T-cell (primary cell): ENCODE data around the gene CENPO. TPM values are rescaled to one million over a fixed set of nuclear protein-coding genes. Genes with fewer than 3 reads are reported as not detected.
A peak's percentile ranks its signal among the peaks of the same experiment; 100 is the strongest.

ENCODE experiments used
- ATAC-seq, 4 experiments: fragments of 200-7000 bp in 3 of 4; fragments of 150-1000 bp in 1 of 4; cut with Tn5 transposase; replicated peaks in 1 of 4; 1 replicate in 3 of 4; 2 replicates in 1 of 4; pipeline ENCODE4 v1.10.0; 2021; ENCODE audit warnings: moderate library complexity in 3 of 4, mild to moderate bottlenecking in 2 of 4, moderate number of reproducible peaks in 1 of 4
- CTCF ChIA-PET, 2 donors: fragments of 300-600 bp; sonication (Branson Sonifier 250); formaldehyde crosslinking; loops; one replicate each; lab custom pipeline; 2022; ENCODE audit warnings: antibody characterized with exemption in 2 of 2; lab: Charles Lee
- POLR2A ChIA-PET, 2 donors: fragments of 300-600 bp; sonication (Branson Sonifier 250); formaldehyde crosslinking; loops; one replicate each; lab custom pipeline; 2022; ENCODE audit warnings: antibody characterized with exemption in 2 of 2; lab: Charles Lee
- DNase-seq, 35 experiments: peaks; one replicate each; pipeline versions ENCODE4 v3.0.0 to v3.0.0-alpha.2; 2013 to 2023
- H3K27ac ChIP-seq: one replicate; pipeline ENCODE4 v1.5.1; 2013; ENCODE audit warnings: low read length
- H3K27me3 ChIP-seq, 2 experiments: replicated peaks in 1 of 2; 1 replicate in 1 of 2; 2 replicates in 1 of 2; pipeline versions ENCODE4 v1.6.1 to v1.7.0; 2013; ENCODE audit warnings: low read length in 1 of 2, mixed read lengths in 1 of 2; ENCODE audit not compliant: control insufficient read depth in 2 of 2, insufficient read depth in 2 of 2; ENCODE audit errors: extremely low read depth in 1 of 2
- H3K36me3 ChIP-seq, 2 donors: 1 replicate in 1 of 2; 2 replicates in 1 of 2; pipeline versions ENCODE4 v1.6.1 to v1.7.0; 2013; ENCODE audit warnings: low read length in 1 of 2; ENCODE audit not compliant: control insufficient read depth in 2 of 2, insufficient read depth in 1 of 2; ENCODE audit errors: extremely low read depth in 1 of 2
- H3K4me1 ChIP-seq, 2 experiments: 1 replicate in 1 of 2; 2 replicates in 1 of 2; pipeline versions ENCODE4 v1.6.1 to v1.7.0; 2013; ENCODE audit warnings: low read length in 2 of 2, mixed read lengths in 1 of 2; ENCODE audit not compliant: insufficient read depth in 2 of 2, control insufficient read depth in 1 of 2; ENCODE audit errors: extremely low read depth in 1 of 2
- H3K4me3 ChIP-seq, 2 donors: 1 replicate in 1 of 2; 2 replicates in 1 of 2; pipeline versions ENCODE4 v1.5.1 to v1.7.0; 2013; ENCODE audit warnings: mild to moderate bottlenecking in 2 of 2, low read length in 1 of 2, moderate library complexity in 1 of 2; ENCODE audit not compliant: control insufficient read depth in 1 of 2; ENCODE audit errors: extremely low read depth in 1 of 2
- H3K9me3 ChIP-seq: 2 replicates; pipeline ENCODE4 v1.7.0; 2013
- H3K27ac Mint-ChIP-seq, 2 donors: one replicate each; pipeline ENCODE4 v1.8.0; 2020 to 2021; ENCODE audit warnings: mild to moderate bottlenecking in 2 of 2, mixed read lengths in 2 of 2
- H3K27me3 Mint-ChIP-seq, 2 donors: one replicate each; pipeline ENCODE4 v1.8.0; 2021 to 2022; ENCODE audit warnings: mixed read lengths in 2 of 2
- H3K36me3 Mint-ChIP-seq: one replicate; pipeline ENCODE4 v1.8.0; 2021; ENCODE audit warnings: mixed read lengths
- H3K4me1 Mint-ChIP-seq, 3 donors: one replicate each; pipeline ENCODE4 v1.8.0; 2020 to 2022; ENCODE audit warnings: mixed read lengths in 3 of 3, mild to moderate bottlenecking in 1 of 3
- H3K4me3 Mint-ChIP-seq, 3 donors: one replicate each; pipeline ENCODE4 v1.8.0; 2020 to 2022; ENCODE audit warnings: mild to moderate bottlenecking in 3 of 3, mixed read lengths in 3 of 3, moderate library complexity in 3 of 3
- H3K9me3 Mint-ChIP-seq, 3 donors: one replicate each; pipeline ENCODE4 v1.8.0; 2020 to 2022; ENCODE audit warnings: mixed read lengths in 3 of 3
- WGBS: methylation state at CpG from one replicate; pipeline ENCODE4 v1.1.5; 2013; ENCODE audit warnings: missing lambda C conversion rate; ENCODE audit not compliant: insufficient coverage; 5-methylcytosine and 5-hydroxymethylcytosine counted together
- total RNA-seq, 35 experiments: library from RNA in 6 of 35; stranded (reverse) in 6 of 35; fragments of 120-200 nt in 1 of 35; gene quantifications; one replicate each; pipeline versions ENCODE4 v1.2.1 to v1.2.4 and lab custom pipeline; 2013 to 2026

CENPO gene
- total RNA-seq, 5 donors from 2014 or later (not counting 1 experiment from before 2014, with no cell fraction given), result 4.8 to 8.4 (median 6.4) TPM

GRCh38 chr2:24809316-24810007 is 16.2 kb downstream of the CENPO start:
- Histone ChIP-seq H3K27me3 (no peaks in the 10 kb centered on the region), H3K4me1 (peaks cover 0 to 2% of the 10 kb centered on the region in 2 experiments), H3K9me3 (no peaks in the 10 kb centered on the region), H3K4me3 (no peak overlapping the region), H3K27ac (no peak overlapping the region), H3K36me3 (no peaks in the 10 kb centered on the region)
- peaks cover 7 to 27% (median 10%) of the 10 kb centered on the region in 3 donors for H3K4me1 Mint-ChIP-seq
- CTCF ChIA-PET, result interaction anchor here in 1 of 2 donors (0.6 kb wide), 1 partner anchor 575 kb away, joined by 4 read pairs; no protein-coding TSS in a partner anchor
- peaks cover 0 to 8% (median 3%) of the 10 kb centered on the region in 3 donors for H3K9me3 Mint-ChIP-seq
- peak overlapping the region in 1 of 2 donors; percentile 44 for H3K27ac Mint-ChIP-seq
- peak overlapping the region; percentile 9 to 34 (median 25) for H3K4me3 Mint-ChIP-seq
- no CpG with 5 or more reads among the region's 4 CpGs for WGBS
- DNase-seq (no peak), ATAC-seq (no peak)
- POLR2A ChIA-PET, result interaction anchor here (0.6 kb wide), 2 partner anchors 12 to 167 kb away, joined by 3 to 6 read pairs; no protein-coding TSS in a partner anchor
- peaks cover 31% of the 10 kb centered on the region for H3K36me3 Mint-ChIP-seq
- no peaks in the 10 kb centered on the region for H3K27me3 Mint-ChIP-seq

- ATAC-seq (no peak), DNase-seq (no peak)
- no peaks in the 10 kb centered on the region for H3K27me3 Mint-ChIP-seq
- H3K9me3 Mint-ChIP-seq, result no peaks in the 10 kb centered on the region
- H3K36me3 Mint-ChIP-seq, result peaks cover 33% of the 10 kb centered on the region
- no peak overlapping the region for H3K4me3 Mint-ChIP-seq
- H3K4me1 ChIP-seq, result peaks cover 0 to 2% of the 10 kb centered on the region in 2 experiments
- POLR2A ChIA-PET, result no interaction called here
- H3K4me1 Mint-ChIP-seq, result peaks cover 7 to 11% (median 8%) of the 10 kb centered on the region in 3 donors
- CTCF ChIA-PET, result interaction anchor here (1.4 to 1.6 kb wide), 2 partner anchors 12 to 14 kb away, joined by 4 read pairs; no protein-coding TSS in a partner anchor
- peaks cover 0 to 23% of the 10 kb centered on the region in 2 donors for H3K36me3 ChIP-seq
- no peak overlapping the region for H3K27ac Mint-ChIP-seq
- no peak overlapping the region for H3K4me3 ChIP-seq
- no peak overlapping the region for H3K27ac ChIP-seq
- 100% methylated on average over 4 of the region's 4 CpGs for whole genome bisulfite sequencing
- H3K27me3 ChIP-seq, result no peaks in the 10 kb centered on the region
- H3K9me3 ChIP-seq, result no peaks in the 10 kb centered on the region
These were observed 20.5 kb downstream of the CENPO start for GRCh38 chr2:24813691-24814137.

- WGBS, result no CpG with 5 or more reads among the region's 4 CpGs
- Mint-ChIP-seq H3K4me3 (no peak overlapping the region), H3K36me3 (peaks cover 33% of the 10 kb centered on the region), H3K9me3 (no peaks in the 10 kb centered on the region), H3K27me3 (no peaks in the 10 kb centered on the region), H3K4me1 (peaks cover under 1 to 3% (median 2%) of the 10 kb centered on the region in 3 donors), H3K27ac (no peak overlapping the region)
- Histone ChIP-seq H3K9me3 (no peaks in the 10 kb centered on the region), H3K36me3 (peaks cover 0 to 31% of the 10 kb centered on the region in 2 donors), H3K27me3 (no peaks in the 10 kb centered on the region), H3K4me3 (no peak overlapping the region), H3K4me1 (peaks cover 0 to 2% of the 10 kb centered on the region in 2 experiments), H3K27ac (no peak overlapping the region)
- ATAC-seq (no peak), DNase-seq (no peak)
- POLR2A ChIA-PET, result no interaction called here
- CTCF ChIA-PET, result no interaction called here
These were observed 21.3 kb downstream of the CENPO start for GRCh38 chr2:24814516-24814915.

GRCh38 chr2:24815171-24815570 is 21.9 kb downstream of the CENPO start:
- no peaks in the 10 kb centered on the region for H3K27me3 ChIP-seq
- no peak overlapping the region for H3K27ac Mint-ChIP-seq
- H3K36me3 Mint-ChIP-seq, result peaks cover 33% of the 10 kb centered on the region
- ChIA-PET POLR2A (no interaction called here), CTCF (no interaction called here)
- no peaks in the 10 kb centered on the region for H3K4me1 Mint-ChIP-seq
- H3K9me3 ChIP-seq, result no peaks in the 10 kb centered on the region
- peaks cover 0 to under 1% of the 10 kb centered on the region in 2 experiments for H3K4me1 ChIP-seq
- H3K4me3 ChIP-seq, result no peak overlapping the region
- no peak overlapping the region for H3K27ac ChIP-seq
- no peak overlapping the region for H3K4me3 Mint-ChIP-seq
- DNase-seq (no peak), ATAC-seq (no peak)
- peaks cover under 1 to 33% of the 10 kb centered on the region in 2 donors for H3K36me3 ChIP-seq
- WGBS, result 100% methylated on average over 1 of the region's 4 CpGs
- H3K9me3 Mint-ChIP-seq, result no peaks in the 10 kb centered on the region
- H3K27me3 Mint-ChIP-seq, result no peaks in the 10 kb centered on the region

- ATAC-seq, result no peak
- peaks cover 41% of the 10 kb centered on the region for H3K36me3 Mint-ChIP-seq
- H3K9me3 ChIP-seq, result no peaks in the 10 kb centered on the region
- ChIA-PET POLR2A (no interaction called here), CTCF (no interaction called here)
- WGBS, result 94% methylated on average over 4 of the region's 6 CpGs
- DNase-seq, result no peak
- H3K27me3 Mint-ChIP-seq, result no peaks in the 10 kb centered on the region
- H3K9me3 Mint-ChIP-seq, result no peaks in the 10 kb centered on the region
- H3K27ac Mint-ChIP-seq, result no peak overlapping the region
- H3K4me3 ChIP-seq, result no peak overlapping the region
- H3K4me1 Mint-ChIP-seq, result no peaks in the 10 kb centered on the region
- H3K4me3 Mint-ChIP-seq, result no peak overlapping the region
- H3K36me3 ChIP-seq, result peaks cover 10 to 42% of the 10 kb centered on the region in 2 donors
- H3K27ac ChIP-seq, result no peak overlapping the region
- no peaks in the 10 kb centered on the region for H3K4me1 ChIP-seq
- H3K27me3 ChIP-seq, result no peaks in the 10 kb centered on the region
These were observed 23.2 kb downstream of the CENPO start for GRCh38 chr2:24816404-24816803.

GRCh38 chr2:24816884-24817283 is 23.7 kb downstream of the CENPO start:
- Mint-ChIP-seq H3K27me3 (no peaks in the 10 kb centered on the region), H3K36me3 (peaks cover 42% of the 10 kb centered on the region), H3K4me1 (no peaks in the 10 kb centered on the region), H3K27ac (no peak overlapping the region), H3K9me3 (no peaks in the 10 kb centered on the region), H3K4me3 (no peak overlapping the region)
- H3K4me3 ChIP-seq, result no peak overlapping the region
- H3K27ac ChIP-seq, result no peak overlapping the region
- POLR2A ChIA-PET, result no interaction called here
- H3K4me1 ChIP-seq, result no peaks in the 10 kb centered on the region
- no peak for ATAC-seq
- no peak for DNase-seq
- no peaks in the 10 kb centered on the region for H3K9me3 ChIP-seq
- CTCF ChIA-PET, result no interaction called here
- no peaks in the 10 kb centered on the region for H3K27me3 ChIP-seq
- no CpG with 5 or more reads among the region's 4 CpGs for WGBS
- H3K36me3 ChIP-seq, result peaks cover 10 to 42% of the 10 kb centered on the region in 2 donors
